HEK293 (cell line): ENCODE measurements around the gene SHROOM3.

Source experiments
- ZNF76 ChIP-seq: fragments of 450-650 bp; formaldehyde crosslinking; IDR thresholded peaks from 2 replicates; pipeline ENCODE4; 2016; ENCODE audit warnings: low read depth, missing biosample characterization, missing genetic modification characterization, borderline replicate concordance
- TF ChIP-seq, protein P1 (sequence below): fragments of 450-650 bp; formaldehyde crosslinking; IDR thresholded peaks from 2 replicates; pipeline ENCODE4 v1.5.1; 2016; ENCODE audit warnings: missing biosample characterization, missing genetic modification characterization
- TF ChIP-seq, protein P2 (sequence below): fragments of 450-650 bp; formaldehyde crosslinking; IDR thresholded peaks from 2 replicates; pipeline ENCODE4 v1.5.1; 2016; ENCODE audit warnings: missing biosample characterization, missing genetic modification characterization

GRCh38 chr4:76488888-76489685 is 54.1 kb downstream of the SHROOM3 start:
- TF ChIP-seq, protein P1, sequence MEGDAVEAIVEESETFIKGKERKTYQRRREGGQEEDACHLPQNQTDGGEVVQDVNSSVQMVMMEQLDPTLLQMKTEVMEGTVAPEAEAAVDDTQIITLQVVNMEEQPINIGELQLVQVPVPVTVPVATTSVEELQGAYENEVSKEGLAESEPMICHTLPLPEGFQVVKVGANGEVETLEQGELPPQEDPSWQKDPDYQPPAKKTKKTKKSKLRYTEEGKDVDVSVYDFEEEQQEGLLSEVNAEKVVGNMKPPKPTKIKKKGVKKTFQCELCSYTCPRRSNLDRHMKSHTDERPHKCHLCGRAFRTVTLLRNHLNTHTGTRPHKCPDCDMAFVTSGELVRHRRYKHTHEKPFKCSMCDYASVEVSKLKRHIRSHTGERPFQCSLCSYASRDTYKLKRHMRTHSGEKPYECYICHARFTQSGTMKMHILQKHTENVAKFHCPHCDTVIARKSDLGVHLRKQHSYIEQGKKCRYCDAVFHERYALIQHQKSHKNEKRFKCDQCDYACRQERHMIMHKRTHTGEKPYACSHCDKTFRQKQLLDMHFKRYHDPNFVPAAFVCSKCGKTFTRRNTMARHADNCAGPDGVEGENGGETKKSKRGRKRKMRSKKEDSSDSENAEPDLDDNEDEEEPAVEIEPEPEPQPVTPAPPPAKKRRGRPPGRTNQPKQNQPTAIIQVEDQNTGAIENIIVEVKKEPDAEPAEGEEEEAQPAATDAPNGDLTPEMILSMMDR (tag by site-specific recombination): no peak
- TF ChIP-seq, protein P2, sequence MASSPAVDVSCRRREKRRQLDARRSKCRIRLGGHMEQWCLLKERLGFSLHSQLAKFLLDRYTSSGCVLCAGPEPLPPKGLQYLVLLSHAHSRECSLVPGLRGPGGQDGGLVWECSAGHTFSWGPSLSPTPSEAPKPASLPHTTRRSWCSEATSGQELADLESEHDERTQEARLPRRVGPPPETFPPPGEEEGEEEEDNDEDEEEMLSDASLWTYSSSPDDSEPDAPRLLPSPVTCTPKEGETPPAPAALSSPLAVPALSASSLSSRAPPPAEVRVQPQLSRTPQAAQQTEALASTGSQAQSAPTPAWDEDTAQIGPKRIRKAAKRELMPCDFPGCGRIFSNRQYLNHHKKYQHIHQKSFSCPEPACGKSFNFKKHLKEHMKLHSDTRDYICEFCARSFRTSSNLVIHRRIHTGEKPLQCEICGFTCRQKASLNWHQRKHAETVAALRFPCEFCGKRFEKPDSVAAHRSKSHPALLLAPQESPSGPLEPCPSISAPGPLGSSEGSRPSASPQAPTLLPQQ (tag by site-specific recombination): no peak
- TF ChIP-seq ZNF76 (tag by site-specific recombination): no peak
